ENCODE results near the gene SLC9A6. TPM values are rescaled to one million over a fixed set of nuclear protein-coding genes. Genes with fewer than 3 reads are reported as not detected.
A peak's percentile ranks its signal among the peaks of the same experiment; 100 is the strongest.

Gene SLC9A6
- total RNA-seq, 2 donors from 2014 or later: 12.1 to 13.3 TPM

GRCh38 chrX:136021903-136022302 is 36.7 kb downstream of the SLC9A6 start:
- intact Hi-C loops (cut with DNase I): loop anchor here in 1 of 2 donors (10.0 kb wide), 1 partner anchor 223 kb away; no protein-coding TSS in a partner anchor
- no peak for DNase-seq (ENCODE audit: low spot score)

DNA sequence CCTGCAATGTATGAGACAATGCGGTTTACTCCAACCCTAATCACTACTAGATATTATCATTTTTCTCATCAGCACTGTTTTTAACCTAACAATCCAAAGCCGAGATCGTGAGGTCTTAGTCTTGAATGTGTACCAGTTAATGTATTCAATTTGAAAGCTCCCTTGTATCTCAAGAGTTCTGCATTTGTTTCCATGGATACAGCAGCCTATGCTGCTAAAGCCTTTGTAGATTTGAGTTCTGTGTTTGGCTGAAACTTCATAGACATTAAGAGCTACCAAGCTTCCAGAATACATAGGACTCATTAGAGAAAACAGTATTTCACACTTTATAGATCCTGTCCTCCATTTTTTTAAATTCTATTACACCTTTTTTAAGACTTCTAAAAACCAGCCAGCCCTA is 39.9 kb downstream of the SLC9A6 start:
- intact Hi-C loops (cut with DNase I): loop anchor here (5.0 to 10.0 kb wide), 2 partner anchors 182 to 220 kb away; no protein-coding TSS in a partner anchor
- no peak for DNase-seq (ENCODE audit: low spot score)

- no peak for DNase-seq (ENCODE audit: low spot score)
- intact Hi-C loops (cut with DNase I): loop anchor here (5.0 to 10.0 kb wide), 2 partner anchors 179 to 216 kb away; no protein-coding TSS in a partner anchor
Observed at GRCh38 chrX:136028383-136028984, 43.2 kb downstream of the SLC9A6 start.

DNA sequence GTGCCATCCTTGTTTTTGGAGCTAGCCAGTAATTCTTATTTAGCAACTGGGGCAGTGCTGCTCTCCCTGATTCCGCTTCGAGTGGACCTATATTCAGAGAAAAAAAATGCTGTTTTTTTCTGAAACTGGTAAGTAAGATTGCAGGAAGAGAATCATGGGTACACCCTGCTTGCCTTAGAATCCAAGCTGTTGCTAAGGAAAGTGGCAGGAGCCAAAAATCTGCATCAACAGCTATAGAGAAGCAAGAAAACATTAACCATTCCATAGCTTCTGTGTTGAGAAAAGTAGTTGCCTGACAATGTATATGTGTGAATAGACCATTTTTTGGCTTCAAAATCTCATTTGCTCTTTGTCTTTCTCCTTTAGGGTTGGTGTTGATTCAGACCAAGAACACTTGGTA is 44.5 kb downstream of the SLC9A6 start:
- intact Hi-C loops (cut with DNase I): loop anchor here (5.0 to 10.0 kb wide), 4 partner anchors 118 to 215 kb away; partner anchors contain the start of gene FHL1 (in 1 of the 2)
- no peak for DNase-seq (ENCODE audit: low spot score)

DNA sequence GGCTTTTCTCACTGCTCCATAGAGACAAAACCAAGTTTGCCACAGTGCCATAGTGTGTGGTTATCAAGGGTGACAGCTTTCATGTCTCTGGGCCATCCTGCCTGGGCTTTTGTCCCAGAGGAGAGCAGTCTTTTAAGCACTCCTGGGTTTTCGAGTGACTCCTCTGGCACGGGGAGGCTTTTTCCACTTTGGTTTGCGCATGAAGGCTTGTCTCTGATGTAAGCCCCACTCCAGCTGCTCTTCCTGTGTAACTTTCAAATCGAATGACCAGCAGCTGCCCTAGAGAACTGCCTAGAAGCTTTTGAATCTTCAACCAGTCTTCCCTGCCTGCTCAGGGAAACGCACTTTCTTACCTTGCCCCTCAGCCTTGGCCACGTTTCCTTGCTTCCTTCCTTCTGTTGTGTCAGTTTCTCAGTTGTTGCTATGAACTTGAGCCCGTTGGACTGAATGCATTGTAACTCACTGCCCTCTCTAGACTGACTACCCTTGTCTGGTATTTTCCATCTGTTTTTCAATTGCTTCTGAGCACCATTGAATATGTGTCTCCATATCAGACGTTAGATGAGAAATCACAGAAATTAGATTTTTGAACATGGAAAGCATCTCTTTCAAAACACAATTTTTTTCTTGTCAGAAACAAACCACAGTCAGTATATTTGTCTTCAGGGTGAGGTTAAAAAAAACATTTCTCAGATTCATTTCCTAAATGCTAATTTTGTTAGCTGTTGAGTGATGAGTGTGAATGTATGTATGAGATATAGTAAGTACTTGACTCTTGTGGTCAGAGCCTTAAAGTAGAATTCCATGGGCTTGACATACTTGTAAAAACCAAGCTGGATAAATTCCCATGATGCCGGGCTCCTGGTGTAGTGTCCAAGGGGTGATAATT is 45.3 kb downstream of the SLC9A6 start:
- intact Hi-C loops (cut with DNase I): loop anchor here (5.0 to 10.0 kb wide), 2 partner anchors 117 to 134 kb away; partner anchors contain the start of gene FHL1 (in 1 of the 2)
- DNase-seq (ENCODE audit: low spot score): peak; percentile 89

DNA sequence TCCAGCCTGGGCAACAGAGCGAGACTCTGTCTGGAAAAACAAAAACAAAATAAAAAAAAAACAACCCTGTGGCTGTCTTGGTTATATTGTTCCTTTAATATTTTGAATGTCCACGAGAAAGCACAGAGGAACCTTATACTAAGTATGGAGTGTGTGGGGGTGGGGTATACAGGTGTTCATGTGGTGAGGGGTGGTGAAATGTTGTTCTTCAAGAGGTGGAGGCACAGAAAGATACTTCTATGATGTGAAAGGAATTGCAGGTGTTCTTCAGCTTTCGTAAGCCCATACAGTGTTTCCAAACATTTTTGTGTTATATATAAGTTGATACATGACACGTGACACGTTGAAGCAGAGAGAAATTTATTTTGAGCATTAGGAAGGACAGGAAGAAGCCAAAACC is 46.4 kb downstream of the SLC9A6 start:
- intact Hi-C loops (cut with DNase I): loop anchor here (5.0 to 10.0 kb wide), 2 partner anchors 116 to 133 kb away; partner anchors contain the start of gene FHL1 (in 1 of the 2)
- DNase-seq (ENCODE audit: low spot score): no peak

- DNase-seq (ENCODE audit: low spot score): no peak
- intact Hi-C loops (cut with DNase I): loop anchor here (5.0 to 10.0 kb wide), 2 partner anchors 115 to 132 kb away; partner anchors contain the start of gene FHL1 (in 1 of the 2)
Observed at GRCh38 chrX:136032370-136032769, 47.1 kb downstream of the SLC9A6 start.

GRCh38 chrX:136034668-136035067 is 49.4 kb downstream of the SLC9A6 start:
- intact Hi-C loops (cut with DNase I): loop anchor here (5.0 to 10.0 kb wide), 2 partner anchors 113 to 130 kb away; partner anchors contain the start of gene FHL1 (in 1 of the 2)
- no peak for DNase-seq (ENCODE audit: low spot score)

DNA sequence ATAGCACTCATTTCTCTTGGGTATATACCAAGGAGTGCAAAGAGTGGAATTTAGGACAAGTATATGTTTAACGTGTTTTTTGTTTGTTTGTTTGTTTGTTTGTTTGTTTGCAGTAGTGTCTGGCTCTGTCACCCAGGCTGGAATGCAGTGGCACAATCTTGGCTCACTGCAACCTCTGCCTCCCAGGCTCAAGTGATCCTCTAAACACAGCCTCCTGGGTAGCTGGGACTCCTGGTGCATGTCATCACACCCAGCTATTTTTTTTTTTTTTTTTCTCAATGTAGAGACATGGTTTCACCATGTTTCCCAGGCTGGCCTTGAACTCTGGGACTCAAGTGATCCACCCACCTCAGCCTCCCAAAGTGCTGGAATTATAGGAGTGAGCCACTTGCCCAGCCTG is 50.4 kb downstream of the SLC9A6 start:
- DNase-seq (ENCODE audit: low spot score): no peak
- intact Hi-C loops (cut with DNase I): loop anchor here in 1 of 2 donors (10.0 kb wide), 1 partner anchor 129 kb away; no protein-coding TSS in a partner anchor

DNA sequence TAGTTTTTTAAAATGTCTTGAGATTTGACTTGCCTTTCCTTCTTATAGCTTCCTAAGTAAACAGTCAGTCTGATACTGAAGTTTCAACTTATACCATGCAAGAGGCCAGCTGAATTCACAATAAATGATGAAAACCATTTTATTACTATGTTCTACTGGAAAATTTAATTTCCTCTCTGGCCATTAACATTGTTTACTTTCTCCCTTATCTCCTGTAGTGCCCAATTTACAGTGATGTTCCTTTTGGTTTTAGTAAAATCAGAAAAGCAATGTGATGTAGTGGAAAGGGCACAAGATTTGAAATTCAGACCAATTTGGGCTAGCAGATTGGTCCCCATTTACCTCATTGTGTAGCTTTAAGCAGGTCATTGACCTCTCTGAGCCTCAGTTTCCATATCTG is 54.2 kb downstream of the SLC9A6 start:
- intact Hi-C loops (cut with DNase I): loop anchor here in 1 of 2 donors (10.0 kb wide), 1 partner anchor 125 kb away; no protein-coding TSS in a partner anchor
- no peak for DNase-seq (ENCODE audit: low spot score)

- intact Hi-C loops (cut with DNase I): loop anchor here in 1 of 2 donors (10.0 kb wide), 1 partner anchor 125 kb away; no protein-coding TSS in a partner anchor
- DNase-seq (ENCODE audit: low spot score): no peak
Observed at GRCh38 chrX:136039968-136040367, 54.7 kb downstream of the SLC9A6 start.

GRCh38 chrX:136041254-136041812 is 56.1 kb downstream of the SLC9A6 start:
- intact Hi-C loops (cut with DNase I): no loop called here
- DNase-seq (ENCODE audit: low spot score): no peak

DNA sequence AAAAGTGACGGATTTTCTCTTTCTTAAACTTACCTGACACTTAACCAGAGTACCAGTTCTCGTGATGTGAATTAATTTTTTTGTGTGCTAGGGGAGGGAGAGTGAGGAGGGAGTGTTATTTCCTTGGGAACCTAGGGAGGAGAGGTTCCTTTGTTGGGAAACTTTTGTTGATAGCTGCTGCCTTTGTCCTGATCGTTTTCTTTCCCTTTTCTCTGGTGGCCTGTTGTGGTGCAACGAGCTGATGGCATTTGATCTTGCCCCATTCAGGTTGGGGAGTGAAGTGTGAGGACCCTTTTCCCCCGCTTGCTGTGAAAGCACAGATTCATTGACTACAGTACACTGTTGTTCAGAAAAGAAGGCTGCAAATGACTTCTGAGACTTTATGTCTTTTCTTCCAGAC is 59.8 kb downstream of the SLC9A6 start:
- DNase-seq (ENCODE audit: low spot score): no peak
- intact Hi-C loops (cut with DNase I): no loop called here

DNA sequence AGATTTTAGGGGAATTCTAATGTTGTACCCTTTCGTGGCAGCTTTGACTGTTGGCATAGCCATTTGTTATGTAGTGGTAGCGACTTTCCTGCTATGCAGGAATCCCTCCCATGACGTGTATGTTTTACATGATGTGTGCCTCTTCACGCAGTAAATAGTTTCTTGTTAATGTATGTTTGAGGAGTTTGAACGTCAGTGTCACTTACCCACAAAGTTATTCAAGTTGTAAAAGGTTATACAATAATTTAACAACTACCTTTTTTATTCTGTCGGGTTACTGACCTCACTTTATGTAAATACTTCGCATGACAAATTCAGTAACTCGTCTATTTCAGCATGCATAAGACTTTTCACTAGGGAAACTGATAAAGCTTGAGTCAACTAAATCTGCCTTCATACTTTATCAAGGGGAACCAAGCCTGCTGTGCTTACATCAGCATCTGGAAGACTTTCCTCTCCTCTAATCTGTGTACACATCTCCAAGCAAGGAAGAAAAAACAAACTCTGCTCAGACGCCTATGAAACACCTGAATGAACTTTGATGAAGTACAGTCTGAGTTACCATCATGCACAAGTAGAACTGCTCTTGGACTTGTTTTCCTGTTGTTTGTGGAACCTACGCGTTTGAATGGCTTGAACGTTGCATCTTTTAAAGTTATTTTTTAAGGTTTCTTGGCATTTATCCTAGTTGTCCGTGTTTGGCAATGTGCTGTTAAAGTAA is 61.2 kb downstream of the SLC9A6 start:
- intact Hi-C loops (cut with DNase I): no loop called here
- DNase-seq (ENCODE audit: low spot score): no peak

DNA sequence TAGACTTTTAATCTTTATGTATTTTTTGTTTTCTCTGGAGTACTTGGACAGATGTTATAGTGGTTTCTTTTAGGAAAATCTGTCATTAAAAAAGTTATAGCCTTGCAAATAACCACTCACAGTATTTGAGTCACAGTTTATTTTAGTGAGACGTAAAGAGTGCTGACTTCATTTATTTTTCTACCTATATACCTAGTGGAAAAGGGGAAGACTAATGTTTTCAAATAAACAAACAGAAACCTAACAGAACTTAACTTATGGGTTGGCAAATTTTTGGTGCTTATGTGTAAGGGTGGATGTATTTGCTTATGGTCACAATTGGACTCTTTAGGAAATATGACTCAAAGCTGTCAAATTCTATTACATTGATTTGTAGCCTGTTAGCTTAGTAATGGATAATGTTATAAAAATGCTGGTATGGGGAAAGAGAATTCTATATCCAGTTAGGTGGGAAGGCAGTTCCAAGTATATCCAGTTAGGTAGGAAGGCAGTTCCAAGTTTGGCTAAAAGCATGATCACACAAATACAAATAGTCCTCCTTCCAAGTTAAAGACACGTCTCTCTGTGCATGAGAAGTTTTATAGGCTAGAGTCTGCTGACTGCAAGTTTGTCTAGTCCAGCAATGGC is 61.9 kb downstream of the SLC9A6 start:
- DNase-seq (ENCODE audit: low spot score): no peak
- intact Hi-C loops (cut with DNase I): no loop called here

DNA sequence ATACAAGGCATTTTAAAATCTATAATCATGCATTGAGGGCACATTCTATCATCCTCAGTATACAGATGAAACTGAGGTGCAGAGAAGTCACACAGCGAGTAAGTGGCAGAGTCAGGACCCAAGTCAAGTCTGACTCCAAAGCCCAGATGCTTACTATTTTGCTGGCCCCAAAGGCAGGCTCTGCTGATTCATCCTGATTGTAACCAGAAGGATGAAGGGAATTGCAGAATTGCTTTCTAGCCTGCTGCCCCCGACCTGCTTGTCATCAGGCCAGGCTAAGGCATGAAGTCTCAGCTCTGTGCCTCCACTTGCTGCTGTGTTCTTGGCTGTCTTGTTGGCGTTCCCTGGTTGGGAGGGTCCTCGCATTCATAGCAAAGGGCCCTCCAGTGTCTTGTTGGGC is 62.7 kb downstream of the SLC9A6 start:
- intact Hi-C loops (cut with DNase I): no loop called here
- DNase-seq (ENCODE audit: low spot score): no peak

DNA sequence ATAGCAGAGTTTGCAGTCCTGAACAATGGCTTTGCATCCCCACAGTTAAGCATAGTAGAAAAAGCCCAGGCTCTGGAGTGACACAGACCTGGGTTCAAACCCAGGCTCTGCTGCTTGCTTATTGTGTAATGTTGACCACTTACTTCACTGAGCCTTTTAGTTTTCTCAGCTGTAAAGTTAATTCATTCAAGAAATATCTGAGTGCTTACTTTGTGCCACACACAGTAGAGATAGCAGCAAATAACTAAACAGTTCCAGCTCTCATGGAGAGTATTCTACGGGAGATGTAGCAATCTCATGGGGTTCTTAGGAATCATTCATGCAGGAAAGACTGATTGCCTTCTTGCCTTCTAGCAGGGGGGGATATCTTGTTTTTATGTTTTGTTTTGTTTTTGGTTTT is 63.2 kb downstream of the SLC9A6 start:
- DNase-seq (ENCODE audit: low spot score): no peak
- intact Hi-C loops (cut with DNase I): no loop called here

DNA sequence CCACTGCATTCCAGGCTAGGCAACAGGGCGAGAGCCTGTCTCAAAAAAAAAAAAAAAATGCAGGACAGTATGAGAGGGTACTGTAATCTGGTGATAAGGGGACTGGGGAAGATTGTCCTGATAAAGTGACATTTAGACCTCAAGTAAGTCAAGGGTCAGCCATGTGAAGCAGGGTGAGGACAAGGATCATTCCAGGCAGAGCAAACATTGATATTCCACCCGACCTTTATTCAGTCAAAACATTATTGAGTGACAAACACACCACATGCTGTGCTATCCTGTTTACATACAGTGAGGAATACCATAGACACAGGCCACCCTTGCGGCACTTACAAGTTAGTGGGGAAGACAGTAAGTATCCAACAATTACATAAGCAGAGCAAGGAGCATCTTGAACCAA is 64.4 kb downstream of the SLC9A6 start:
- DNase-seq (ENCODE audit: low spot score): no peak
- intact Hi-C loops (cut with DNase I): loop anchor here in 1 of 2 donors (2.0 kb wide), 1 partner anchor 71 kb away; no protein-coding TSS in a partner anchor
